ENCODE results near the gene S100A2. TPM values are rescaled to one million over a fixed set of nuclear protein-coding genes. Genes with fewer than 3 reads are reported as not detected.

The S100A2 gene
- 1.2 and 1.4 TPM in 2 replicates for total RNA-seq (2016; rRNA removed; fragmentation: Illumina TruSeq; extraction: Trizol)
- total RNA-seq (2016; cell fraction: cytosol; rRNA removed; fragmentation: Illumina TruSeq; extraction: Trizol; ENCODE audit: low read depth): 2.0 and 3.0 TPM in 2 replicates
- 1.6 and 2.1 TPM in 2 replicates for total RNA-seq (2016; cell fraction: insoluble cytoplasmic fraction; rRNA removed; fragmentation: Illumina TruSeq; extraction: Trizol)
- total RNA-seq (2016; cell fraction: membrane; rRNA removed; fragmentation: Illumina TruSeq; extraction: Trizol): 2.0 and 2.6 TPM in 2 replicates
- total RNA-seq (2016; cell fraction: nucleus; rRNA removed; fragmentation: Illumina TruSeq; extraction: Trizol): 0.50 and 1.2 TPM in 2 replicates
- 1.2 and 1.4 TPM in 2 replicates for polyA plus RNA-seq (2011; rRNA removed)
- 1.2 and 1.7 TPM in 2 replicates for polyA plus RNA-seq (2011; cell fraction: cytosol; rRNA removed)
- polyA plus RNA-seq (2011; cell fraction: nucleus; rRNA removed): 0.52 and 0.93 TPM in 2 replicates
- 0.30 and 1.1 TPM in 2 replicates for polyA plus RNA-seq (2012)
- 1.6 and 1.8 TPM in 2 replicates for polyA plus RNA-seq (2016; cell fraction: cytosol; fragmentation: Illumina TruSeq; extraction: Trizol; ENCODE audit: low read depth)
- polyA plus RNA-seq (2016; cell fraction: insoluble cytoplasmic fraction; fragmentation: Illumina TruSeq; extraction: Trizol; ENCODE audit: low read depth): 1.6 TPM in 2 replicates
- polyA plus RNA-seq (2016; cell fraction: membrane; fragmentation: Illumina TruSeq; extraction: Trizol; ENCODE audit: low read depth): 1.9 and 2.6 TPM in 2 replicates
- 1.4 and 1.6 TPM in 2 replicates for polyA plus RNA-seq (2016; cell fraction: nucleus; fragmentation: Illumina TruSeq; extraction: Trizol; ENCODE audit: insufficient read depth, low read depth)
- polyA minus RNA-seq (2011; rRNA and poly(A)+ RNA removed; ENCODE audit: low replicate concordance): 8.7 TPM in 1 of 2 replicates, not detected in the other
- polyA minus RNA-seq (2011; cell fraction: cytosol; rRNA and poly(A)+ RNA removed): not detected in 2 replicates
- 0.99 TPM in 1 of 2 replicates, not detected in the other for polyA minus RNA-seq (2011; cell fraction: nucleus; rRNA and poly(A)+ RNA removed)
- Bru-seq, nascent RNA: percentile 24 among the genes with signal in this experiment
- percentile 29 among the genes with signal in this experiment for BruChase-seq, experiment 1, labeled RNA remaining after a 6-hour chase
- BruChase-seq, experiment 2, labeled RNA remaining after a 2-hour chase: percentile 21 among the genes with signal in this experiment
- long read RNA-seq, experiment 1, partial matches to known transcripts: 0 of 2 reads
- long read RNA-seq, experiment 1, other reads (novel, unspliced or antisense): 1 of 2 reads
- long read RNA-seq, experiment 2, partial matches to known transcripts: 0 of 4 reads
- long read RNA-seq, experiment 2, other reads (novel, unspliced or antisense): 0 of 4 reads

DNA sequence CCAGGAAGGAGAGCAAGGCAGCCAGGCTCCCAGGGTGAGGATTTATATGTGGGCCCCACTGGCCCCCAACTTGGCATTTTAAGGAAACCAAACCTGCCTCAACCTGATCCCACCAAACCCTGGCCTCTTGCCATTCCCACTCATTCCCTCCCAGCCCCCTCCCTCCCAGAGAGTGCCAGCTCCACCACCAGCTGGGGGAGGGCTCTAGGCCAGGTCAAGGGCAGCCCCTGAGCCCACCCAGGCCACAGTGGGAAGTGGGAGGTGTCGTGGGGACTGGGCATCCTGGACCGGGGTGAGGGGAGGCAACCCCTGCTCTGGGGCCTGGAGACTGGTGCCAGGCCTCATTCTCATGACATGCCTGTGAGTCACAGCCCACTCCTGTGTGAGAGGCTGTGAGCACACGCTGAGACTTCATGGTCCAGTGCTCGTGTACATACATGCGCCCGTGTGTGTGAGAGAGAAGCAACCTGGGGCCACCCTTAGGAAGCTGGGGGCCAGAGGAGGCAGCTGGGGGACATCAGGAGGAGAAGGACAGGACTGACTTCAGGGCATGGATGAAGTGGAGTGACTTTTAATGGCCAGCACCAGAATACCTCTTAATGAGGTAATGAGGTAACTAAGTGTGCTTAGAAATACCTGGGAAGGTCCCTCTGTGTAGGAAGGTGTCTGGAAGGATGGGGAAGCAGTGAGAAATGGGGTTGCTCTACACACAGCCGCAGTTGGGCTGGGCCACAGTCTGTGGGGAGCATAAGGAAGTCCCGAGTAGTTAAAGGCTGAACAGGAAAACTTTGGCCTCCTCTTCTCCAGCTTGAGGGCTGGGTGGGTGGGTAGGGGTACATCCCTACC lies at the start of gene S100A2:
Gene S100A2, minus strand, starts transcription at position 316 of the 846 bp plus-strand sequence. CDS start 1,967 bp downstream, outside the sequence.
- FAIRE-seq (no peak), DNase-seq (ENCODE audit: low spot score) (peak; percentile 40), ATAC-seq (peak; percentile 15)
- CTCF ChIA-PET (ENCODE audit: low intra/inter-chr PET ratio, low total read pairs): interaction anchor here (1.0 to 3.5 kb wide), 2 partner anchors 33 to 55 kb away, joined by 3 to 42 read pairs; no protein-coding TSS in a partner anchor
- Histone ChIP-seq H3K79me2 (ENCODE audit: insufficient read depth, low read length) (no peaks in the 10 kb centered on the region), H3K9ac (ENCODE audit: insufficient read depth, low read depth, low read length) (peak within 1 kb of the TSS; percentile 48), H3K4me3 (replicated peaks in 1 of 3; ENCODE audit: insufficient read depth in 1 of 3, low read depth in 2 of 3, low read length in 3 of 3) (peak within 1 kb of the TSS in 1 of 3 experiments; percentile 48; a peak in 2 of 6 replicates), H3K36me3 (replicated peaks in 1 of 2; ENCODE audit: control insufficient read depth in 1 of 2, insufficient read depth in 2 of 2, low read length in 2 of 2) (no peaks in the 10 kb centered on the region), H3K4me1 (ENCODE audit: insufficient read depth, low read length) (peaks cover 51% of the 10 kb centered on the region), H4K20me1 (ENCODE audit: insufficient read depth, low read length) (no peaks in the 10 kb centered on the region), H2AFZ (ENCODE audit: low read length) (no peak within 1 kb of the TSS), H3K9me3 (ENCODE audit: low read length) (no peaks in the 10 kb centered on the region), H3K27me3 (ENCODE audit: control insufficient read depth in 1 of 2, insufficient read depth in 2 of 2, low read length in 2 of 2) (no peaks in the 10 kb centered on the region), H3K4me2 (ENCODE audit: low read depth, low read length) (peak within 1 kb of the TSS; percentile 66), H3K27ac (ENCODE audit: extremely low read length, insufficient read depth, low read length) (peak within 1 kb of the TSS; percentile 35)
- POLR2A ChIA-PET: interaction anchor here (0.6 to 3.1 kb wide), 18 partner anchors 8 to 162 kb away, joined by 3 to 49 read pairs (median 4); partner anchors contain the start of genes CHTOP, ILF2, INTS3 and S100A13
- in situ Hi-C loops (cut with HindIII; ENCODE audit: extremely low pct_ligation_motif_present, low pct_unique_long_range_greater_than_20kb): loop anchor here (5.0 kb wide), 2 partner anchors 33 to 58 kb away; no protein-coding TSS in a partner anchor
- BruUV-seq (replicated peaks): no TSS peak
- intact Hi-C loops (cut with micrococcal nuclease; ENCODE audit: unreplicated experiment): no loop called here
- TF ChIP-seq, protein P1, sequence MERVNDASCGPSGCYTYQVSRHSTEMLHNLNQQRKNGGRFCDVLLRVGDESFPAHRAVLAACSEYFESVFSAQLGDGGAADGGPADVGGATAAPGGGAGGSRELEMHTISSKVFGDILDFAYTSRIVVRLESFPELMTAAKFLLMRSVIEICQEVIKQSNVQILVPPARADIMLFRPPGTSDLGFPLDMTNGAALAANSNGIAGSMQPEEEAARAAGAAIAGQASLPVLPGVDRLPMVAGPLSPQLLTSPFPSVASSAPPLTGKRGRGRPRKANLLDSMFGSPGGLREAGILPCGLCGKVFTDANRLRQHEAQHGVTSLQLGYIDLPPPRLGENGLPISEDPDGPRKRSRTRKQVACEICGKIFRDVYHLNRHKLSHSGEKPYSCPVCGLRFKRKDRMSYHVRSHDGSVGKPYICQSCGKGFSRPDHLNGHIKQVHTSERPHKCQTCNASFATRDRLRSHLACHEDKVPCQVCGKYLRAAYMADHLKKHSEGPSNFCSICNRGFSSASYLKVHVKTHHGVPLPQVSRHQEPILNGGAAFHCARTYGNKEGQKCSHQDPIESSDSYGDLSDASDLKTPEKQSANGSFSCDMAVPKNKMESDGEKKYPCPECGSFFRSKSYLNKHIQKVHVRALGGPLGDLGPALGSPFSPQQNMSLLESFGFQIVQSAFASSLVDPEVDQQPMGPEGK (CRISPR knock-in tag; IDR thresholded peaks at IDR 0.05): 0 out of 2 replicates have a peak, but pooled peaks have one; percentile 6
- TF ChIP-seq HNRNPL (IDR thresholded peaks at IDR 0.05; ENCODE audit: low read depth, low read length): peak; percentile 83; the same call in 1 of the 2 replicates
- peak; percentile 73 for TF ChIP-seq FOSL2 (CRISPR knock-in tag; IDR thresholded peaks at IDR 0.05)
- TF ChIP-seq POLR2G (IDR thresholded peaks at IDR 0.05; ENCODE audit: low read depth, low read length): peak; percentile 12; the same call in 1 of the 2 replicates
- TF ChIP-seq, protein P2, sequence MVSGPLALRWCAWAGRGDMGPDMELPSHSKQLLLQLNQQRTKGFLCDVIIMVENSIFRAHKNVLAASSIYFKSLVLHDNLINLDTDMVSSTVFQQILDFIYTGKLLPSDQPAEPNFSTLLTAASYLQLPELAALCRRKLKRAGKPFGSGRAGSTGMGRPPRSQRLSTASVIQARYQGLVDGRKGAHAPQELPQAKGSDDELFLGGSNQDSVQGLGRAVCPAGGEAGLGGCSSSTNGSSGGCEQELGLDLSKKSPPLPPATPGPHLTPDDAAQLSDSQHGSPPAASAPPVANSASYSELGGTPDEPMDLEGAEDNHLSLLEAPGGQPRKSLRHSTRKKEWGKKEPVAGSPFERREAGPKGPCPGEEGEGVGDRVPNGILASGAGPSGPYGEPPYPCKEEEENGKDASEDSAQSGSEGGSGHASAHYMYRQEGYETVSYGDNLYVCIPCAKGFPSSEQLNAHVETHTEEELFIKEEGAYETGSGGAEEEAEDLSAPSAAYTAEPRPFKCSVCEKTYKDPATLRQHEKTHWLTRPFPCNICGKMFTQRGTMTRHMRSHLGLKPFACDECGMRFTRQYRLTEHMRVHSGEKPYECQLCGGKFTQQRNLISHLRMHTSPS (CRISPR knock-in tag; IDR thresholded peaks at IDR 0.05; ENCODE audit: low read depth): 0 out of 2 replicates have a peak, but pooled peaks have one; percentile 28
- TF ChIP-seq TCF7 (IDR thresholded peaks at IDR 0.05; ENCODE audit: low read depth): no peak
- WGBS (ENCODE audit: low lambda C conversion rate): 37% methylated on average over 7 of the region's 8 CpGs

Data from HepG2 (cell line).